Measurements from ENCODE around the gene ZBTB17.

GRCh38 chr1:16012590-16013219 is 36.8 kb upstream of the ZBTB17 start:
- TF ChIP-seq POLR2A (IDR thresholded peaks at IDR 0.05; ENCODE audit: low read depth, low read length) (no peak), POLR2AphosphoS5 (IDR thresholded peaks at IDR 0.05; ENCODE audit: low read depth, low read length) (no peak), TAF1 (IDR thresholded peaks at IDR 0.05; ENCODE audit: low read depth, low read length) (no peak), POU2F2 (IDR thresholded peaks at IDR 0.05; ENCODE audit: low read depth, low read length) (no peak), PAX5 (IDR thresholded peaks at IDR 0.05; ENCODE audit: insufficient read depth, low read length, severe bottlenecking) (no peak)
